Daoy (cell line): ENCODE data around the gene KRT33B. TPM values are rescaled to one million over a fixed set of nuclear protein-coding genes. Genes with fewer than 3 reads are reported as not detected.
A peak's percentile ranks its signal among the peaks of the same experiment; 100 is the strongest.

ENCODE experiments used
- DNase-seq: peaks from one replicate; pipeline ENCODE4 v3.0.0-alpha.2; 2015; ENCODE audit warnings: low read depth
- total RNA-seq: library from RNA; depleted of rRNA; stranded (reverse); fragments of >200 nt; shearing (Covaris generic); gene quantifications from 2 replicates; pipeline ENCODE4 v1.2.3, GENCODE V29; 2014; rRNA removed

KRT33B gene
- total RNA-seq, 1 experiment from 2014 or later = not detected

DNA sequence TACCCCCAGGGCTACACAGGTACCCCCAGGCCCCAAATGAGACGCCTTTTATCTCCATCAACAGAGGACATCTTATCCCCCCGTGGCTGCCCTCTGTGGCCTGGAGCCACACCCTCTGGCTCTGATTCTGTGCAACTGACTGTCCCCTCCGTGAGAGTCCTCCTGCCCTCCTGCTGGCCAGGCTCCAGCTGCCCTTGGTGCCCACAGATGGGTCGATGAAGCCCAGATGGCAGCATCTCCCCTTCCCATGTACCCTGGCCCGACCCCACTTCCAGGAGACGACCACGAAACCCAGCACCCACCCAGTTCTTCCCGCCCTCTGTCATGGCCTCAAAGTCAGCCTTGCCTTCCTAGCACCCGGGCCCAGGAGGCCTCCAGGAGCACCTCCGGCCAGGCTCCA lies 44.5 kb downstream of the KRT33B start:
- DNase-seq = no peak

DNA sequence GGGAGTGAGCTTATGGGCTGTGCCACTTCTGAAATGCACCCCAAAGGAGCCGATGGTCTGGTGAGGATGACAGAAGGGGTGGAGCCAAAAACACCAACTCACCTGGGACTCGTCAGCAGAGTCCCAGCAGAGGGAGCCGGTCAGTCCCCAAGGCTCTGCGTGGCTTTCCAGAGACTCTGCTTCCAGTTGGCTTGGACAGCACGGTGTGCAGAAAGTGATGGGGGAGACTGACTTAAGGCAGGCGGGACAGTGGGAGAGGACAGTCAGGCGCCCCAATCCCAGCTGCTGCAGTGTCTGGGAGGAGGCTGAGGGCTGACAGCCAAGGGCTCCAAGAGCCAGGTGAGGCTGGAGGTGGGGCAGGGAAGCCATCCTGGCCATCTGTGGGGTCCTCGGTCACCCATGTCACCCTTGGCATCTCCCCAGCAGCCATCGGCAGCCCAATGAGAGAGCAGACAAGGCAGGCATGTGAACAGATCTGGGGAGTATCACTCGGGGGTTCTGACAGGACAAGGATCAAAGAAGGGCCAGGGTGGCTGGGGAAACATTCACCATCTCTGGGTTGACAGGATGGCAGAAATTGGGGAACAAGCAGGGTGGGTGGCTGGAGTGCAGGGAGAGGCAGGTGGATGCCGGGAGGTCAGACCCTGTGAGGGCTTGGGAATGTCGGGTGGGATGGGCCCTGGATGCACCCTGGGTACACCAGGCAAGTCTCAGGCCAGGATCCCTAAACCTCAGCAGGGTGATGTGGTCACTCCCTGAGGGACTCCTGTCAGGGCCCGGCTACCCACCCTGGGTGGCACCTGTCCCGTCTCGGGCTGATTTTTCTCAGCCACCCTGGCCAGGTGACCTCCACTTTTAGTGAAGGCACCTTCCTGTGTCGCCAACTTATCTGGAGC lies 45.2 kb downstream of the KRT33B start:
- peak; percentile 33 for DNase-seq

DNA sequence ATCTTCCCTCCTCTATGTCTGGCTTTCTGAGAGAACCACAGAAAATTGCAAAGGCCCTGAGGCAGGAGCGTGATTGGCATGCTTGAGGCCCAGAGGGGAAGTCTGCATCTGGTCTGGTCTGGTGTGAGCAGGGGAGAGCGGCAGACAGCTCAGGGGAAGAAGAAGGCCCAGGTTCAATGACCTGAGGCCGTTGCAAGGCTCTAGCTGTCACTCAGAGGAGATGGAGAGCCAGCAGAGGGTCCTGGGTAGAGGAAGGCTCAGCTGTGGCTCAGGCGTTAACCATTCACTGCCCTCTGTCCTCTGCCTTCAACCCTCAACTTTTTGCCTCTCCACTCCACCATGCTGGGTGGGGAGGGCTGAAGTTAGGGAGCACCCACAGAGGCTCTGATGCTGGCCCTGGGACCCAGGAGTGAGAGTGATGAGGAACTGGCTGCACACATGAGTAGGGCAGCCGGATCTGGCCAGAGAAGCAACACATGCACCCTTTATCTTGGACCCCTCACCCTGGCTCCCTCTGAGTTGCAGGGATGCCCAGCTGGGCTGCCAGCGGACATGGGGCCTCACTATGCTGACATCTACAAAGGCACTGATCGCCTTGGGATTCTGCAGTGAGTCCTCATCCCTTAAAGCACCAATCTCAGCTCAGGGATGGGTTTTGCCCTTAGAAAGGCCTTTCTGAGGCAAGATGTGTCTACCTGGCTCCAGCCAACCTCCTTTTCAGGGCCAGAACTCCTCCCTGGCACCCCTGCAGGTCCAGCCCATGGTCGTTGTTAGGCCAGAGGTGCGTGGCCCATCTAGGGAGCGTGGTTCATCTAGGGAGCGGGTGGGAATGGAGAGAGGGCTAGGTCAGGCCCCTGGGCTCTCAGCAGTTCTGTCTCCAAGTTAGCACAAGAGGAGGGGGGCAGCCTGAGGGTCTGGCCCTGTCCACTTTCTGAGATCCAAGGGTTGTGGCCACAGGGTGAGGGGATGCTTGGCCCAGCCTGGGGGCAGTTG lies 46.4 kb downstream of the KRT33B start:
- DNase-seq = no peak

DNA sequence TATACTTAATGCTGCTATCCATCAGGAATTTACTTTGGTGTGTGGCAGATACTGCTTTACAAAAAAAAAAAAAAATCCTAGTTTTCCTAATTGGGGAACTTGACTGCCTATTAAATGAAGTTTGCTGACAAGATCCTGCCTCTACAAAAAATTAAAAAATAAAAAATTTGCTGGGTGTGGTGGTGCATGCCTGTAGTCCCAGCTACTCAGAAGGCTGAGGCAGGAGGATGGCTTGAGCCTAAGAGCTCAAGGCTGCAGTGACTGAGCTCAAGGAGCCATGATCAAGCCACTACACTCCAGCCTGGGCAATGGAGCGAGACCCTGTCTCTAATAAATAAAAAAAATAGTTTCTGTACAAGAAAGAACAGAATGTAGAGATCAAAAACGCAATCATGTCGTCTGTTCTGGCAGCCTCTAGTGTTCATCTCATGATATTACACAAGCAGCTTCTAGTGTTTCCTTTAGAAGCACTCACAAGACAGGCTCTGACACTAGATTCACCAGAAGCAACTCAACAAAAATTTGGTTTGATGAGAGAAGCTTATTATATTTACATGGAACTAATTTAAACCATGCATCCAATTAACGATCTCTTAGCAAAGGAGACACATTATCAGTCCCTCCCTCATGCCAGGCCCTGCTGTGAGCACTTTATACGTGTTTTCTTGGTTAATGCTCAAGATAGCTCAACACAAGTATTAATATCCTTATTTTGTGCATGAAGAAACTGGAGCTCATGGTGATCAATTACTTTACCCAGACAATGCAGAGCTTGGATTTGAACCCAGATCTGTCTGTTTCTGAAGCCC lies 47.3 kb downstream of the KRT33B start:
- peak; percentile 35 for DNase-seq

DNA sequence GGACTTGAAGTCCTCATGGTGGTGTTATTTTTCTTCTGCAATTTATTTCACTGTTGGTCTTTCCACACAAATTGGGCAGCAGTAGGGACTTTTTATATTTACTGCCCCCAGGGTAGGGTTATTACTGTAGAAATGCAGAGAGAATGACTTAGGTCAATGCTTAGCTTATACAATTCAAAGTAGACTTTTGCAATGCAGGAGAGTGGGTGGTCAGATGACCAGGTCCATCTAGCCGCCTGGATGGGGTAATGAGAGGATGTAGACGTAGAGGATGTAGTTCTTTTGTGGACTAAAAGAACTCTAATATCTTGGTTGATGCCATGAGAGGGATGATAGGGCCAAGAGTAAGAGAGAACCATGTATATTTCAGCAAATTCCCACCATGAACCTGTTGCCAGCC lies 51.4 kb downstream of the KRT33B start:
- no peak for DNase-seq

DNA sequence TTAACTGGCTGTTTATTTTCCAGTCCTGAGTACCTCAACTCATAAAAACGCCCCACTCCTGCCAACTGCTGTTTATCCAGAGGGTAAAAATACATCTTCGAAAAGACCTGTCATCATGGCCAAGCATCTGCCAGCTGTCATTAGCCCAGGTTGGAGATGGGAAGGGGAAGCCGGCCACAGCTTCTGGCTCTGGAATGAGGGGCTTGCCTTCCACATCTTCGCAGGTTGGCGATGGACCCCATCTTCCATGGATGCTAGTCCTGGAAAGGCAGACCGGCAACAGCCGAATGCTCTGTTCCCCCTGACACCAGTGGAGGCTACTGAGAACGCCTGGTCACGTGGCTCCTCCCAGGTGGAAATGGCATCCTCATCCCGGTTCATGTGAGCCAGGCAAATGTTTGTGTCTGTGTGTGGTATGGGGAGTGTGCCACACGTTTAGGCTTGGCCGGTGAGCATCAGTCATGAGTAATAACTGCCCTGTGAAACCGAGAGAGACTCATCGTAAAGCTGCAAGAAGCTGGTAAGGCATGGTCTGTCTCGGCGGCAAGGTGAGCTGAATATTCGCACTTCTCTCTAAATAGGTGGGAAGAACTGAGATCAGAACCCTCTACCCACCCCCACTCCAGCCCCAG lies 53.7 kb downstream of the KRT33B start:
- DNase-seq = no peak

DNA sequence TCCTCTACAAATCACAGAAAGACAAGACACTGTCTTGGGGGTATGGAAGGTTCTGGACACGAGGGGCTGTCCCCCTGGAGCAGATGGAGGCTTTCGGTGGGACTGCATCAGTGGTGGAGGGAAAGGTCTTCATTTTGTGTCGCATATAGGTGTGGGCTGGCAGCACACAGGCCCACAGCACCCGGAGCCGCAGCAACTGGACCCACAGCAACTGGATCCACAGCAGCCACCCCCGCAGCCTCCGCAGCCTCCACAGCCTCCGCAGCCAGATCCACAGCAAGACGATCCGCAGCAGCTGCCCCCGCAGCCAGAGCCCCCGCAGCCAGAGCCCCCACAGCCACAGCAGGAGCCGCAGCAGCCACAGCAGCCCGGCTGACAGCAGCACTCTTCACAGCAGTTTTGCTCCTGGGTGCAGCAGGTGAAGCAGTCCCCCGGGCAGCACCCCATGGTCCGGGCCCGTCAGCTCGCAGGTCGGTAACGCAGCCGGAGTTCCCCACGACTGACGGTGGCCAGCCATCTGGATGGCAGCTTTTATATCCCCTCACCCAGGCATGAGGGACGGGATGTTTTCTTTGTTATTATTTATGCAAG lies 54.3 kb downstream of the KRT33B start, which contains the start of gene KRTAP17-1:
Gene KRTAP17-1 (minus strand): TSS at position 507 of the 591 bp plus-strand sequence. CDS start 60 bp downstream, at position 447.
- DNase-seq = no peak

Other genes with a start within 250 kb of the KRT33B start
- not detected in 2 replicates for gene KRTAP4-12, start 245.6 kb downstream of the KRT33B start, total RNA-seq
- not detected in 2 replicates for gene KRTAP4-6, start 229.3 kb downstream of the KRT33B start, total RNA-seq
- not detected in 2 replicates for gene KRTAP4-5, start 220.0 kb downstream of the KRT33B start, total RNA-seq
- gene KRTAP4-4, start 209.1 kb downstream of the KRT33B start, total RNA-seq = not detected in 2 replicates
- gene KRTAP4-3, start 201.6 kb downstream of the KRT33B start, total RNA-seq = not detected in 2 replicates
- not detected in 2 replicates for gene KRTAP4-2, start 191.6 kb downstream of the KRT33B start, total RNA-seq
- gene KRTAP4-1, start 184.9 kb downstream of the KRT33B start, total RNA-seq = not detected in 2 replicates
- gene KRTAP9-1, start 179.9 kb downstream of the KRT33B start, total RNA-seq = not detected in 2 replicates
- not detected in 2 replicates for gene KRTAP9-2, start 143.2 kb downstream of the KRT33B start, total RNA-seq
- gene KRTAP9-3, start 137.4 kb downstream of the KRT33B start, total RNA-seq = not detected in 2 replicates
- not detected in 2 replicates for gene KRTAP9-8, start 131.8 kb downstream of the KRT33B start, total RNA-seq
- gene KRTAP9-4, start 120.1 kb downstream of the KRT33B start, total RNA-seq = not detected in 2 replicates
- not detected in 2 replicates for gene KRTAP9-9, start 114.4 kb downstream of the KRT33B start, total RNA-seq
- gene KRTAP9-6, start 104.4 kb downstream of the KRT33B start, total RNA-seq = not detected in 2 replicates
- not detected in 2 replicates for gene KRTAP9-7, start 94.1 kb downstream of the KRT33B start, total RNA-seq
- not detected in 2 replicates for gene KRTAP29-1, start 67.0 kb downstream of the KRT33B start, total RNA-seq
- not detected in 2 replicates for gene KRTAP16-1, start 60.5 kb downstream of the KRT33B start, total RNA-seq
- not detected in 2 replicates for gene KRTAP17-1, start 54.1 kb downstream of the KRT33B start, total RNA-seq
- gene KRT33A, start 19.0 kb downstream of the KRT33B start, total RNA-seq = not detected in 2 replicates
- 0.46 and 1.4 TPM in 2 replicates for gene KRT34, start 12.5 kb upstream of the KRT33B start, total RNA-seq
- not detected in 2 replicates for gene KRT31, start 27.8 kb upstream of the KRT33B start, total RNA-seq
- gene KRT37, start 54.8 kb upstream of the KRT33B start, total RNA-seq = not detected in 2 replicates
- gene KRT38, start 71.2 kb upstream of the KRT33B start, total RNA-seq = not detected in 2 replicates
- 0.06 TPM in 2 replicates for gene KRT32, start 97.6 kb upstream of the KRT33B start, total RNA-seq
- gene KRT35, start 111.3 kb upstream of the KRT33B start, total RNA-seq = not detected in 2 replicates
- gene KRT36, start 120.1 kb upstream of the KRT33B start, total RNA-seq = not detected in 2 replicates
- not detected in 2 replicates for gene KRT13, start 135.8 kb upstream of the KRT33B start, total RNA-seq
- gene KRT15, start 149.1 kb upstream of the KRT33B start, total RNA-seq = 0.51 and 3.1 TPM in 2 replicates
- 0.86 TPM in 1 of 2 replicates, not detected in the other for gene KRT19, start 158.5 kb upstream of the KRT33B start, total RNA-seq
- gene KRT9, start 202.2 kb upstream of the KRT33B start, total RNA-seq = not detected in 2 replicates
- gene KRT14, start 217.1 kb upstream of the KRT33B start, total RNA-seq = 0.63 and 1.4 TPM in 2 replicates
- gene KRT16, start 243.0 kb upstream of the KRT33B start, total RNA-seq = 1.0 TPM in 1 of 2 replicates, not detected in the other